GM12801 (cell line): ENCODE data around the gene KRTAP4-4.

Experiments used
- CTCF ChIP-seq: IDR thresholded peaks from one replicate; pipeline ENCODE4 v1.5.1; 2011; ENCODE audit warnings: control low read depth; ENCODE audit not compliant: insufficient read length; ENCODE audit errors: extremely low read depth

Gene KRTAP4-4

GRCh38 chr17:41111151-41111885, 49.2 kb downstream of the KRTAP4-4 start:
- TF ChIP-seq CTCF: no peak
